Glutamatergic neuron (in vitro differentiated cells): Measurements from ENCODE around the gene PKN1. TPM values are rescaled to one million over a fixed set of nuclear protein-coding genes. Genes with fewer than 3 reads are reported as not detected.

Experiments used
- DNase-seq: peaks from one replicate; pipeline ENCODE4 v3.0.0; 2022
- H3K27ac Mint-ChIP-seq: one replicate; pipeline ENCODE4 v1.8.0; 2020; ENCODE audit warnings: mild to moderate bottlenecking, mixed read lengths, inconsistent platforms; ENCODE audit not compliant: unreplicated experiment
- H3K27me3 Mint-ChIP-seq: one replicate; pipeline ENCODE4 v1.8.0; 2020; ENCODE audit warnings: mild to moderate bottlenecking, moderate library complexity, mixed read lengths, inconsistent platforms; ENCODE audit not compliant: unreplicated experiment
- H3K36me3 Mint-ChIP-seq: one replicate; pipeline ENCODE4 v1.8.0; 2020; ENCODE audit warnings: mild to moderate bottlenecking, mixed read lengths, inconsistent platforms; ENCODE audit not compliant: unreplicated experiment
- H3K4me1 Mint-ChIP-seq: one replicate; pipeline ENCODE4 v1.8.0; 2020; ENCODE audit warnings: mild to moderate bottlenecking, low read depth, mixed read lengths, inconsistent platforms; ENCODE audit not compliant: unreplicated experiment
- H3K4me3 Mint-ChIP-seq: one replicate; pipeline ENCODE4 v1.8.0; 2020; ENCODE audit warnings: mild to moderate bottlenecking, mixed read lengths, inconsistent platforms; ENCODE audit not compliant: unreplicated experiment
- H3K9me3 Mint-ChIP-seq: one replicate; pipeline ENCODE4 v1.8.0; 2020; ENCODE audit warnings: mild to moderate bottlenecking, moderate library complexity, mixed read lengths, inconsistent platforms; ENCODE audit not compliant: unreplicated experiment
- CTCF ChIP-seq: fragments of 200-600 bp; sonication (generic); IDR thresholded peaks from one replicate; pipeline ENCODE4 v1.5.0; 2021; ENCODE audit not compliant: partially characterized antibody, unreplicated experiment
- total RNA-seq: library from RNA; stranded (reverse); fragmentation: NEBNext Ultra II Directional; extraction: Animal tissue kit (Norgen Biotek cat#: 25700); gene quantifications from one replicate; pipeline ENCODE4 v1.2.1, GENCODE V29; 2021; ENCODE audit not compliant: unreplicated experiment

The PKN1 gene
- total RNA-seq, 1 donor from 2014 or later = 117 TPM

- Mint-ChIP-seq H3K27me3 (peaks cover 6% of the 10 kb centered on the region), H3K27ac (no peak overlapping the region), H3K36me3 (peaks cover 6% of the 10 kb centered on the region), H3K4me1 (peaks cover 20% of the 10 kb centered on the region), H3K9me3 (peaks cover 15% of the 10 kb centered on the region), H3K4me3 (peak overlapping the region; percentile 68)
- no peak for TF ChIP-seq CTCF
- no peak for DNase-seq
These were observed 86.8 kb downstream of the PKN1 start for GRCh38 chr19:14519860-14520407.

GRCh38 chr19:14520543-14520942 is 87.4 kb downstream of the PKN1 start:
- TF ChIP-seq CTCF = no peak
- Mint-ChIP-seq H3K4me3 (no peak overlapping the region), H3K4me1 (peaks cover 15% of the 10 kb centered on the region), H3K27me3 (peaks cover 5% of the 10 kb centered on the region), H3K36me3 (no peaks in the 10 kb centered on the region), H3K9me3 (peaks cover 12% of the 10 kb centered on the region), H3K27ac (no peak overlapping the region)
- no peak for DNase-seq

Other genes starting within 250 kb of the PKN1 start
- gene ADGRL1, start 227.1 kb upstream of the PKN1 start, total RNA-seq = 68.1 TPM
- gene ADGRE5, start 51.9 kb upstream of the PKN1 start, total RNA-seq = 4.0 TPM
- gene DDX39A, start 14.0 kb upstream of the PKN1 start, total RNA-seq = 103 TPM
- 2.0 TPM for gene PTGER1, start 42.0 kb downstream of the PKN1 start, total RNA-seq
- 53.4 TPM for gene GIPC1, start 62.8 kb downstream of the PKN1 start, total RNA-seq
- 53.9 TPM for gene DNAJB1, start 85.1 kb downstream of the PKN1 start, total RNA-seq
- gene TECR, start 96.3 kb downstream of the PKN1 start, total RNA-seq = 102 TPM
- 145 TPM for gene NDUFB7, start 138.8 kb downstream of the PKN1 start, total RNA-seq
- not detected for gene CLEC17A, start 149.8 kb downstream of the PKN1 start, total RNA-seq
- gene ADGRE3, start 241.5 kb downstream of the PKN1 start, total RNA-seq = not detected